Vagina (tissue), 2 donors: ENCODE results near the gene SYP.

ENCODE experiments used
- CTCF ChIP-seq, 3 experiments: fragments of 450-650 bp in 2 of 3; fragments of 200-600 bp in 1 of 3; sonication (generic) in 1 of 3; IDR thresholded peaks; one replicate each; pipeline ENCODE4 v1.5.1; 2017 to 2019; ENCODE audit warnings: antibody characterized with exemption in 3 of 3, mild to moderate bottlenecking in 2 of 3, moderate library complexity in 2 of 3
- POLR2A ChIP-seq, 2 donors: fragments of 450-650 bp; IDR thresholded peaks; one replicate each; pipeline ENCODE4 v1.6.1; 2017; ENCODE audit warnings: antibody characterized with exemption in 2 of 2, mild to moderate bottlenecking in 2 of 2, moderate library complexity in 2 of 2
- POLR2AphosphoS5 ChIP-seq, 2 donors: sonication (generic); formaldehyde crosslinking; IDR thresholded peaks; one replicate each; pipeline ENCODE4 v1.9.0; 2017; ENCODE audit warnings: antibody characterized with exemption in 2 of 2, mild to moderate bottlenecking in 2 of 2, low read depth in 1 of 2; ENCODE audit not compliant: insufficient read depth in 1 of 2

DNA sequence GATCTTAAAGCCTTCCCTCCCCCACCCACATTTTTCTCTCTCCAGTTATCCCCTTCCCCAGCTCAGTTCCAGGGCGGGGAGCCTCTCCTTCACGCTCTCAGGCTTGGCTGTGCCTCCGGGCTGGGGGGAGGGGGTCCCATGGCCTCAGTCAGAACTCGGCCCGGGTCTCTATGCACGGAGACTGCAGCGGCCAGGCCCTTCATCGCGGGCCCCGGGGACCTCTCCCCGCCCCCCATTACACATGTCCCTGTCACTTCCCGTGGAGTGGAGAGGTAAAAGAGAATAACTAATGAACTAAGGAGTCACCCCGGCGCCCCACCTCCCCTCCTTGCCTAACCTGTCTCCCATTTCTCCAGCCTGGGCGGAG is 13.0 kb downstream of the SYP start:
- TF ChIP-seq CTCF (IDR thresholded peaks at IDR 0.05) (no peak), POLR2A (IDR thresholded peaks at IDR 0.05) (no peak), POLR2AphosphoS5 (IDR thresholded peaks at IDR 0.05; ENCODE audit: insufficient read depth in 1 of 2, low read depth in 1 of 2) (no peak)
